T-cell (primary cell): ENCODE measurements around the gene ANO2. TPM values are rescaled to one million over a fixed set of nuclear protein-coding genes. Genes with fewer than 3 reads are reported as not detected.

Experiments
- ATAC-seq, 4 experiments: fragments of 200-7000 bp in 3 of 4; fragments of 150-1000 bp in 1 of 4; cut with Tn5 transposase; replicated peaks in 1 of 4; 1 replicate in 3 of 4; 2 replicates in 1 of 4; pipeline ENCODE4 v1.10.0; 2021; ENCODE audit warnings: moderate library complexity in 3 of 4, mild to moderate bottlenecking in 2 of 4, moderate number of reproducible peaks in 1 of 4
- CTCF ChIA-PET, 2 donors: fragments of 300-600 bp; sonication (Branson Sonifier 250); formaldehyde crosslinking; loops; one replicate each; lab custom pipeline; 2022; ENCODE audit warnings: antibody characterized with exemption in 2 of 2; lab: Charles Lee
- POLR2A ChIA-PET, 2 donors: fragments of 300-600 bp; sonication (Branson Sonifier 250); formaldehyde crosslinking; loops; one replicate each; lab custom pipeline; 2022; ENCODE audit warnings: antibody characterized with exemption in 2 of 2; lab: Charles Lee
- DNase-seq, 35 experiments: peaks; one replicate each; pipeline versions ENCODE4 v3.0.0 to v3.0.0-alpha.2; 2013 to 2023
- H3K27ac ChIP-seq: one replicate; pipeline ENCODE4 v1.5.1; 2013; ENCODE audit warnings: low read length
- H3K27me3 ChIP-seq, 2 experiments: replicated peaks in 1 of 2; 1 replicate in 1 of 2; 2 replicates in 1 of 2; pipeline versions ENCODE4 v1.6.1 to v1.7.0; 2013; ENCODE audit warnings: low read length in 1 of 2, mixed read lengths in 1 of 2; ENCODE audit not compliant: control insufficient read depth in 2 of 2, insufficient read depth in 2 of 2; ENCODE audit errors: extremely low read depth in 1 of 2
- H3K36me3 ChIP-seq, 2 donors: 1 replicate in 1 of 2; 2 replicates in 1 of 2; pipeline versions ENCODE4 v1.6.1 to v1.7.0; 2013; ENCODE audit warnings: low read length in 1 of 2; ENCODE audit not compliant: control insufficient read depth in 2 of 2, insufficient read depth in 1 of 2; ENCODE audit errors: extremely low read depth in 1 of 2
- H3K4me1 ChIP-seq, 2 experiments: 1 replicate in 1 of 2; 2 replicates in 1 of 2; pipeline versions ENCODE4 v1.6.1 to v1.7.0; 2013; ENCODE audit warnings: low read length in 2 of 2, mixed read lengths in 1 of 2; ENCODE audit not compliant: insufficient read depth in 2 of 2, control insufficient read depth in 1 of 2; ENCODE audit errors: extremely low read depth in 1 of 2
- H3K4me3 ChIP-seq, 2 donors: 1 replicate in 1 of 2; 2 replicates in 1 of 2; pipeline versions ENCODE4 v1.5.1 to v1.7.0; 2013; ENCODE audit warnings: mild to moderate bottlenecking in 2 of 2, low read length in 1 of 2, moderate library complexity in 1 of 2; ENCODE audit not compliant: control insufficient read depth in 1 of 2; ENCODE audit errors: extremely low read depth in 1 of 2
- H3K9me3 ChIP-seq: 2 replicates; pipeline ENCODE4 v1.7.0; 2013
- H3K27ac Mint-ChIP-seq, 2 donors: one replicate each; pipeline ENCODE4 v1.8.0; 2020 to 2021; ENCODE audit warnings: mild to moderate bottlenecking in 2 of 2, mixed read lengths in 2 of 2
- H3K27me3 Mint-ChIP-seq, 2 donors: one replicate each; pipeline ENCODE4 v1.8.0; 2021 to 2022; ENCODE audit warnings: mixed read lengths in 2 of 2
- H3K36me3 Mint-ChIP-seq: one replicate; pipeline ENCODE4 v1.8.0; 2021; ENCODE audit warnings: mixed read lengths
- H3K4me1 Mint-ChIP-seq, 3 donors: one replicate each; pipeline ENCODE4 v1.8.0; 2020 to 2022; ENCODE audit warnings: mixed read lengths in 3 of 3, mild to moderate bottlenecking in 1 of 3
- H3K4me3 Mint-ChIP-seq, 3 donors: one replicate each; pipeline ENCODE4 v1.8.0; 2020 to 2022; ENCODE audit warnings: mild to moderate bottlenecking in 3 of 3, mixed read lengths in 3 of 3, moderate library complexity in 3 of 3
- H3K9me3 Mint-ChIP-seq, 3 donors: one replicate each; pipeline ENCODE4 v1.8.0; 2020 to 2022; ENCODE audit warnings: mixed read lengths in 3 of 3
- WGBS: methylation state at CpG from one replicate; pipeline ENCODE4 v1.1.5; 2013; ENCODE audit warnings: missing lambda C conversion rate; ENCODE audit not compliant: insufficient coverage; 5-methylcytosine and 5-hydroxymethylcytosine counted together
- total RNA-seq, 35 experiments: library from RNA in 6 of 35; stranded (reverse) in 6 of 35; fragments of 120-200 nt in 1 of 35; gene quantifications; one replicate each; pipeline versions ENCODE4 v1.2.1 to v1.2.4 and lab custom pipeline; 2013 to 2026

The ANO2 gene
- total RNA-seq, 5 donors from 2014 or later (not counting 1 experiment from before 2014, with no cell fraction given) = not detected

DNA sequence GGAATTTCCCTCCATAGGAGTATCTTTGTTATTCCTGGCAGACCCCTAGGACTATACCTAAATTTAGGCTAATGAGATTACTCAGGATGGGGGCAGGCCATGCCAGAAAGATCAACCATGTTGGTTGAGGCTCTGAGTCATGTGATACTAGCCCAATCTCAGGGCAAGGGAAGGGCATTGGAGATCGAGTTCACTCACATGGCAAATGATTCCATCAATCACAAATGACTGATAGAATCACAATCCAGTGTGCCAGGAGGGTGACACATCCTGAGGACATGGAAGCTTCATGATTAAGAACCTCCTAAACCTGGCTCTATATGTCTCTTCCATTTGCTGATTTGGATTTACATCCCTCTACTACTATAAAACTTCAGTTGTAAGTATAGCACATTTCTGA lies 330.8 kb downstream of the ANO2 start:
- no peaks in the 10 kb centered on the region for H3K9me3 ChIP-seq
- ChIA-PET POLR2A (no interaction called here), CTCF (no interaction called here)
- DNase-seq (no peak), ATAC-seq (no peak)
- Mint-ChIP-seq H3K9me3 (no peaks in the 10 kb centered on the region), H3K4me3 (no peak overlapping the region), H3K27ac (no peak overlapping the region), H3K4me1 (no peaks in the 10 kb centered on the region), H3K27me3 (peaks cover 2 to 3% of the 10 kb centered on the region in 2 donors), H3K36me3 (no peaks in the 10 kb centered on the region)
- H3K4me1 ChIP-seq = no peaks in the 10 kb centered on the region
- peaks cover 0 to 2% of the 10 kb centered on the region in 2 experiments for H3K27me3 ChIP-seq
- H3K27ac ChIP-seq = no peak overlapping the region
- WGBS = 57% methylated on average over 1 of the region's 1 CpG
- H3K4me3 ChIP-seq = no peak overlapping the region
- H3K36me3 ChIP-seq = no peaks in the 10 kb centered on the region

GRCh38 chr12:5612556-5613410 lies 332.3 kb downstream of the ANO2 start:
- H3K9me3 Mint-ChIP-seq = no peaks in the 10 kb centered on the region
- H3K36me3 ChIP-seq = no peaks in the 10 kb centered on the region
- no peak overlapping the region for H3K27ac Mint-ChIP-seq
- 82% methylated on average over 9 of the region's 14 CpGs for WGBS
- H3K4me1 ChIP-seq = no peaks in the 10 kb centered on the region
- no peak overlapping the region for H3K4me3 ChIP-seq
- DNase-seq = no peak
- no peak overlapping the region for H3K4me3 Mint-ChIP-seq
- peaks cover 0 to 2% of the 10 kb centered on the region in 2 donors for H3K27me3 Mint-ChIP-seq
- no peak overlapping the region for H3K27ac ChIP-seq
- no peaks in the 10 kb centered on the region for H3K9me3 ChIP-seq
- peaks cover 0 to 2% of the 10 kb centered on the region in 2 experiments for H3K27me3 ChIP-seq
- H3K36me3 Mint-ChIP-seq = no peaks in the 10 kb centered on the region
- ChIA-PET CTCF (no interaction called here), POLR2A (no interaction called here)
- no peak for ATAC-seq
- H3K4me1 Mint-ChIP-seq = no peaks in the 10 kb centered on the region

DNA sequence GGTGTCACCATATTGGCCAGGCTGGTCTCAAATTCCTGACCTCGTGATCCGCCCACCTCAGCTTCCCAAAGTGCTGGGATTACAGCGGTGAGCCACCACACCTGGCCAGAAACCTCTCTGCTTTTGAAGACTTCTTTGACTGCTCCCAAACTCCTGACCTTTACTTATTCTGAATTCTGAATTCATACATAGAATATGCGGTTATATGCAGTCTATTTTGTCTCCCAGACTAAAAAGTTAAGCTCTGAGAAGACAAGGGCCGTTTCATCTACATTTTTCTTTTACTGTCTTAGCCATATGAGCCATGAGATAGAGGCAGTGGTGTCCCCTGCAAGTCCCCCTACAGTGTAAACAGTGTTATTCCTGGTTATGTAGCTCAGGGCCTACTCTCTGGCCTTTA lies 333.9 kb downstream of the ANO2 start:
- no peak overlapping the region for H3K27ac ChIP-seq
- H3K36me3 ChIP-seq = no peaks in the 10 kb centered on the region
- CTCF ChIA-PET = no interaction called here
- WGBS = 100% methylated on average over 1 of the region's 5 CpGs
- DNase-seq (no peak), ATAC-seq (no peak)
- Mint-ChIP-seq H3K27ac (no peak overlapping the region), H3K4me3 (no peak overlapping the region), H3K36me3 (no peaks in the 10 kb centered on the region), H3K9me3 (no peaks in the 10 kb centered on the region), H3K27me3 (peaks cover 0 to 2% of the 10 kb centered on the region in 2 donors), H3K4me1 (no peaks in the 10 kb centered on the region)
- no peaks in the 10 kb centered on the region for H3K4me1 ChIP-seq
- H3K27me3 ChIP-seq = peaks cover 0 to 2% of the 10 kb centered on the region in 2 experiments
- no peaks in the 10 kb centered on the region for H3K9me3 ChIP-seq
- H3K4me3 ChIP-seq = no peak overlapping the region
- POLR2A ChIA-PET = no interaction called here

GRCh38 chr12:5599378-5599777 lies 345.7 kb downstream of the ANO2 start:
- no peaks in the 10 kb centered on the region for H3K4me1 ChIP-seq
- ChIA-PET POLR2A (no interaction called here), CTCF (no interaction called here)
- H3K27me3 Mint-ChIP-seq = peaks cover 2 to 23% of the 10 kb centered on the region in 2 donors
- H3K4me3 Mint-ChIP-seq = no peak overlapping the region
- no peaks in the 10 kb centered on the region for H3K36me3 ChIP-seq
- no peaks in the 10 kb centered on the region for H3K36me3 Mint-ChIP-seq
- no peak overlapping the region for H3K27ac Mint-ChIP-seq
- H3K4me1 Mint-ChIP-seq = no peaks in the 10 kb centered on the region
- ATAC-seq = no peak
- no peaks in the 10 kb centered on the region for H3K27me3 ChIP-seq
- DNase-seq = no peak
- peaks cover 0 to 13% (median 0%) of the 10 kb centered on the region in 3 donors for H3K9me3 Mint-ChIP-seq
- WGBS = 70% methylated on average over 2 of the region's 4 CpGs
- H3K27ac ChIP-seq = no peak overlapping the region
- no peak overlapping the region for H3K4me3 ChIP-seq
- no peaks in the 10 kb centered on the region for H3K9me3 ChIP-seq

- H3K27ac Mint-ChIP-seq = no peak overlapping the region
- H3K27ac ChIP-seq = no peak overlapping the region
- H3K4me3 ChIP-seq = no peak overlapping the region
- no peaks in the 10 kb centered on the region for H3K4me1 Mint-ChIP-seq
- H3K4me1 ChIP-seq = no peaks in the 10 kb centered on the region
- H3K36me3 ChIP-seq = no peaks in the 10 kb centered on the region
- no peaks in the 10 kb centered on the region for H3K36me3 Mint-ChIP-seq
- ChIA-PET POLR2A (no interaction called here), CTCF (no interaction called here)
- H3K9me3 ChIP-seq = no peaks in the 10 kb centered on the region
- H3K27me3 Mint-ChIP-seq = peaks cover 0 to 19% of the 10 kb centered on the region in 2 donors
- no peak for DNase-seq
- H3K27me3 ChIP-seq = no peaks in the 10 kb centered on the region
- H3K9me3 Mint-ChIP-seq = peaks cover 0 to 7% (median 0%) of the 10 kb centered on the region in 3 donors
- no peak for ATAC-seq
- no peak overlapping the region for H3K4me3 Mint-ChIP-seq
Observed at GRCh38 chr12:5593998-5594397, 351.1 kb downstream of the ANO2 start.

- ATAC-seq (no peak), DNase-seq (no peak)
- Histone ChIP-seq H3K27me3 (no peaks in the 10 kb centered on the region), H3K36me3 (no peaks in the 10 kb centered on the region), H3K4me1 (no peaks in the 10 kb centered on the region), H3K9me3 (no peaks in the 10 kb centered on the region), H3K4me3 (no peak overlapping the region), H3K27ac (no peak overlapping the region)
- peaks cover 0 to 16% of the 10 kb centered on the region in 2 donors for H3K27me3 Mint-ChIP-seq
- ChIA-PET POLR2A (no interaction called here), CTCF (no interaction called here)
- peaks cover 0 to 7% (median 0%) of the 10 kb centered on the region in 3 donors for H3K9me3 Mint-ChIP-seq
- WGBS = 100% methylated on average over 1 of the region's 1 CpG
- no peaks in the 10 kb centered on the region for H3K4me1 Mint-ChIP-seq
- no peaks in the 10 kb centered on the region for H3K36me3 Mint-ChIP-seq
- no peak overlapping the region for H3K27ac Mint-ChIP-seq
- no peak overlapping the region for H3K4me3 Mint-ChIP-seq
Observed at GRCh38 chr12:5593086-5593485, 352.0 kb downstream of the ANO2 start.
